Smooth muscle cell (in vitro differentiated cells): ENCODE measurements around the gene ALOX5AP. TPM values are rescaled to one million over a fixed set of nuclear protein-coding genes. Genes with fewer than 3 reads are reported as not detected.

Source experiments
- DNase-seq: peaks from one replicate; lab custom pipeline; 2025; ENCODE audit not compliant: unreplicated experiment; lab: John Stamatoyannopoulos, UW
- H2AFZ ChIP-seq: fragments of 200-600 bp; sonication (generic); 2 replicates; pipeline ENCODE4 v1.6.0; 2016; ENCODE audit warnings: antibody characterized with exemption, low read depth, mild to moderate bottlenecking
- H3F3A ChIP-seq: fragments of 200-600 bp; sonication (generic); 2 replicates; pipeline ENCODE4 v1.6.0; 2017; ENCODE audit warnings: antibody characterized with exemption, low read depth
- H3K27ac ChIP-seq: fragments of 200-600 bp; sonication (generic); 2 replicates; pipeline ENCODE4 v1.5.1; 2016; ENCODE audit warnings: low read depth, mild to moderate bottlenecking
- H3K27me3 ChIP-seq: fragments of 200-600 bp; sonication (generic); 2 replicates; pipeline ENCODE4 v1.6.1; 2016; ENCODE audit warnings: low read depth, mild to moderate bottlenecking
- H3K36me3 ChIP-seq: fragments of 200-600 bp; sonication (generic); 2 replicates; pipeline ENCODE4 v1.5.1; 2016; ENCODE audit warnings: low read depth
- H3K4me1 ChIP-seq: fragments of 200-600 bp; sonication (generic); 2 replicates; pipeline ENCODE4 v1.5.1; 2016; ENCODE audit warnings: low read depth
- H3K4me2 ChIP-seq: fragments of 200-600 bp; sonication (generic); 2 replicates; pipeline ENCODE4 v1.6.0; 2016; ENCODE audit warnings: mild to moderate bottlenecking
- H3K4me3 ChIP-seq: fragments of 200-600 bp; sonication (generic); 2 replicates; pipeline ENCODE4 v1.5.1; 2016; ENCODE audit warnings: mild to moderate bottlenecking
- H3K79me2 ChIP-seq: fragments of 200-600 bp; sonication (generic); 2 replicates; pipeline ENCODE4 v1.6.0; 2016; ENCODE audit warnings: low read depth, mild to moderate bottlenecking
- H3K9ac ChIP-seq: fragments of 200-600 bp; sonication (generic); 2 replicates; pipeline ENCODE4 v1.6.0; 2016; ENCODE audit warnings: low read depth
- H3K9me3 ChIP-seq: fragments of 200-600 bp; sonication (generic); replicated peaks from 2 replicates; pipeline ENCODE4 v1.5.1; 2016; ENCODE audit warnings: low read depth
- H4K20me1 ChIP-seq: fragments of 200-600 bp; sonication (generic); 2 replicates; pipeline ENCODE4 v1.6.0; 2016; ENCODE audit warnings: low read depth
- CTCF ChIP-seq: fragments of 200-600 bp; sonication (generic); IDR thresholded peaks from 2 replicates; pipeline ENCODE4 v1.5.1; 2017; ENCODE audit warnings: borderline replicate concordance, mild to moderate bottlenecking, antibody characterized with exemption; ENCODE audit not compliant: insufficient read depth, poor library complexity, severe bottlenecking
- WGBS: methylation state at CpG from one replicate; pipeline ENCODE4 v1.1.7; 2016; ENCODE audit warnings: low lambda C conversion rate; 5-methylcytosine and 5-hydroxymethylcytosine counted together
- polyA plus RNA-seq: library from polyadenylated mRNA; unstranded; fragments of >200 nt; fragmentation: Nextera tagmentation; extraction: Ambion mirVana; gene quantifications from 2 replicates; pipeline ENCODE4 v1.2.1, GENCODE V29; 2016
- total RNA-seq: library from RNA; depleted of rRNA; stranded (reverse); fragments of >200 nt; gene quantifications from 2 replicates; pipeline ENCODE4 v1.2.3, GENCODE V29; 2014

ALOX5AP gene
- total and polyA plus RNA-seq, 2 experiments from 2014 or later, result 0.22 TPM; not detected in 1

- H3K36me3 ChIP-seq, result no peaks in the 10 kb centered on the region
- H3F3A ChIP-seq, result no peaks in the 10 kb centered on the region
- H3K4me2 ChIP-seq, result peak overlapping the region; percentile 14
- H3K79me2 ChIP-seq, result no peaks in the 10 kb centered on the region
- H3K27ac ChIP-seq, result no peak overlapping the region
- 82% methylated on average over 20 of the region's 20 CpGs for WGBS
- H3K4me1 ChIP-seq, result peaks cover 28% of the 10 kb centered on the region
- DNase-seq, result no peak
- TF ChIP-seq CTCF, result no peak
- no peaks in the 10 kb centered on the region for H3K9me3 ChIP-seq
- H3K4me3 ChIP-seq, result no peak overlapping the region
- no peaks in the 10 kb centered on the region for H3K27me3 ChIP-seq
- no peak overlapping the region for H3K9ac ChIP-seq
- H2AFZ ChIP-seq, result no peak overlapping the region
- H4K20me1 ChIP-seq, result no peaks in the 10 kb centered on the region
Measured at GRCh38 chr13:30796631-30797601, 61.6 kb downstream of the ALOX5AP start.

- Histone ChIP-seq H3K36me3 (no peaks in the 10 kb centered on the region), H3K27me3 (no peaks in the 10 kb centered on the region), H3K4me3 (no peak overlapping the region), H3K4me1 (peaks cover 20% of the 10 kb centered on the region), H3K27ac (no peak overlapping the region), H3F3A (no peaks in the 10 kb centered on the region), H3K4me2 (no peak overlapping the region), H3K9ac (no peak overlapping the region), H3K9me3 (no peaks in the 10 kb centered on the region), H3K79me2 (no peaks in the 10 kb centered on the region), H4K20me1 (no peaks in the 10 kb centered on the region), H2AFZ (no peak overlapping the region)
- WGBS, result 89% methylated on average over 13 of the region's 13 CpGs
- no peak for DNase-seq
- no peak for TF ChIP-seq CTCF
Measured at GRCh38 chr13:30797847-30798535, 62.6 kb downstream of the ALOX5AP start.

- peak overlapping the region; percentile 50 for H3K27ac ChIP-seq
- H3K4me3 ChIP-seq, result no peak overlapping the region
- no peaks in the 10 kb centered on the region for H3F3A ChIP-seq
- H3K79me2 ChIP-seq, result no peaks in the 10 kb centered on the region
- peak overlapping the region; percentile 60 for H3K4me2 ChIP-seq
- no peak for DNase-seq
- peak overlapping the region; percentile 76 for H2AFZ ChIP-seq
- peaks cover 23% of the 10 kb centered on the region for H3K4me1 ChIP-seq
- TF ChIP-seq CTCF, result no peak
- no peak overlapping the region for H3K9ac ChIP-seq
- no peaks in the 10 kb centered on the region for H3K9me3 ChIP-seq
- WGBS, result 45% methylated on average over 11 of the region's 11 CpGs
- H4K20me1 ChIP-seq, result no peaks in the 10 kb centered on the region
- no peaks in the 10 kb centered on the region for H3K36me3 ChIP-seq
- H3K27me3 ChIP-seq, result no peaks in the 10 kb centered on the region
Measured at GRCh38 chr13:30798776-30799355, 63.5 kb downstream of the ALOX5AP start.
